Lower leg skin (tissue), 4 donors: ENCODE data around the gene UFSP2. TPM values are rescaled to one million over a fixed set of nuclear protein-coding genes. Genes with fewer than 3 reads are reported as not detected.

Experiments
- DNase-seq, 2 donors: peaks; one replicate each; pipeline ENCODE4 v3.0.0-alpha.2; 2019; ENCODE audit warnings: low spot score in 2 of 2
- H3K4me3 ChIP-seq: fragments of 200-600 bp; sonication (generic); 2 replicates; pipeline ENCODE4 v1.5.1; 2017; ENCODE audit warnings: mild to moderate bottlenecking, low read depth; ENCODE audit not compliant: poor library complexity, severe bottlenecking
- CTCF ChIP-seq, 3 donors: fragments of 450-650 bp; IDR thresholded peaks; one replicate each; pipeline ENCODE4 v1.5.1; 2016; ENCODE audit warnings: antibody characterized with exemption in 3 of 3, mild to moderate bottlenecking in 3 of 3, moderate library complexity in 2 of 3
- POLR2A ChIP-seq, 2 donors: fragments of 450-650 bp; IDR thresholded peaks; one replicate each; pipeline ENCODE4 v1.6.1; 2016 to 2017; ENCODE audit warnings: antibody characterized with exemption in 2 of 2, mild to moderate bottlenecking in 1 of 2, moderate library complexity in 1 of 2
- WGBS, 2 donors: methylation state at CpG; one replicate each; pipeline ENCODE4 v1.1.5; 2018; 5-methylcytosine and 5-hydroxymethylcytosine counted together
- intact Hi-C: fragments of 100-400 bp; cut with DNase I; formaldehyde crosslinking; loops from one replicate; pipeline ENCODE4 v1.15.0; 2023; ENCODE audit warnings: low total_unique reads
- total RNA-seq, 4 donors: library from RNA; depleted of rRNA; stranded (reverse); fragments of >200 nt; gene quantifications; one replicate each; pipeline ENCODE4 v1.1.0, GENCODE V29; 2016

The UFSP2 gene
- total RNA-seq, 4 donors from 2014 or later: 24.6 to 53.5 (median 32.4) TPM

DNA sequence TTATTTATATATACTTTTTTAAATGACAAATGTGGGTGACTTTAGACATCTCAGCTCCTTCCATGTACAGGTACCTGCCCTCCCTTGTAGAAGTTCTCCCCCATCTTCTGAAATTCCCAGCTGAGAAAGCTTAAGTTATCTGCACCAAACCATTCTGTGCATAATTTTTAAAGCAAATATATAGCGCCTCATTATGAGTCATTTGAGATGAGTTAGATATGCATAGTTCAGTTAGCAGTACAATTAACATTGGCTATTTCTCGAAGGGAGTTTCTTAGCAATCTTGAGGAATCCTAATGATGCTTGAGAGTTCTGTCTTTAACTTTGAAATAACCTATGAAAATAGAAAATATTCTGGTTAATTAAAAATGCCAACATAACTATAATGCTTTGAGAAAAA lies 19.4 kb upstream of the UFSP2 start:
- H3K4me3 ChIP-seq: no peak overlapping the region
- 70 to 84% methylated on average over 2 of the region's 2 CpGs for WGBS, 2 donors
- intact Hi-C loops: no loop called here
- DNase-seq: no peak
- TF ChIP-seq CTCF (IDR thresholded peaks at IDR 0.05): no peak
- TF ChIP-seq POLR2A (IDR thresholded peaks at IDR 0.05): no peak

DNA sequence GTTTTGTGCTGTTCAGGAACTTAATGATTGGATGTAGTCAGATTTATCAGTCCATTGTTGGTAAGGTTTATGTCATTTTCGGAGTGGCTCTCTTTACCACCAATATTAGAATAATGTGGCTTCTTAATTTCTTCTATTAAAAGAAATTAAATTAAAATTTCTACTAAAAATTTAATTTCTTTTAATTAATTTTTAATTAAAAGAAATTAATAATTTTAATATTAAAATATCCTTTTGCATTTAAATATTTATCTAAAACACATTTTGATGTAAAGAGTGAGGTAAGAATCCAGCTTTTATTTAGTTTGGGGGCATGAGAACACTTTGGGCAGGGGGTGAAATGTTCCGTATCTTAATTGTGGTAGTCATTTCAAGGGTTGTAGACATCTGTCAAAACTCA lies 15.7 kb upstream of the UFSP2 start:
- intact Hi-C loops: no loop called here

DNA sequence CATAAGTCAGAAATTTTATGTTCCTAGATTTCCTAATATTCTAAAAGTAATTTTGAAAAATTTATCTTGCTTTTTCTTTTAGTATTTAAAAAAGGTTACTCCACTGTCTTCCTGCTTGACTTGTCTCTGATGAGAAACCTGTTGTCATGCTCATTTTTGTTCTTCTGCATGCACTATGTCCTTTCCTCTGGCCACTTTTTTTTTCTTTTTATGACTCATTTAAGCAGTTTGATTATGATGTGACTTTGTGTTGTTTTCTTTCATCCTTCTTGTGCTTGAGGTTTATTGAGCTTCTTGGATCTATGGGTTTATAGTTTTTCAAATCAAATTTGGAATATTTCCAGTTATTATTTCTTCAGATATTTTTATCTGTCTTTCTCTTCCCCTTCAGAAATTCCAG lies 12.0 kb upstream of the UFSP2 start:
- no peak for DNase-seq
- intact Hi-C loops: no loop called here
- TF ChIP-seq POLR2A (IDR thresholded peaks at IDR 0.05) (no peak), CTCF (IDR thresholded peaks at IDR 0.05) (no peak)

More for the DNA sequence above, 15.7 kb upstream of the UFSP2 start:
- WGBS, 2 donors: 92 to 93% methylated on average over 2 of the region's 2 CpGs
- no peak for TF ChIP-seq CTCF (IDR thresholded peaks at IDR 0.05)
- no peak for TF ChIP-seq POLR2A (IDR thresholded peaks at IDR 0.05)
- DNase-seq: no peak
- no peak overlapping the region for H3K4me3 ChIP-seq

DNA sequence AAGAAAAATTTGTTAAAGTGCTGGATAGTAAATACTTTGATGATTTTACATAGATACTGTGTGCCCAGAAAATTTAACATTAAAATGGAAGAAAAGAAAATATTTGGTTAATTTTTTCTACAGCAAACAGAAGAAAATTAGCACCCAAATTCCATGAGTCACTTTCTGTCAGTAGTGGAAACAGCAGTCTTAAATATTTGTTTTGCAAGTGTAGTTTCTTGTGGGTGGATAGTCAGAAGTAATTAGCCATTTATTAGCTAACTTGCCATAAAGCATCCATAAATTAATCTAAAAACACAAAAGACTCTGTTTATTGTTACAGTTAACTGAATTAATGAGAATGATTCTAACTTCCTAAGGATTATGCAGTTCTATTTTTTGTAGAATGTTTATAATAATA lies 9.7 kb upstream of the UFSP2 start:
- intact Hi-C loops: no loop called here
- DNase-seq: no peak
- H3K4me3 ChIP-seq: no peak overlapping the region
- no peak for TF ChIP-seq CTCF (IDR thresholded peaks at IDR 0.05)
- TF ChIP-seq POLR2A (IDR thresholded peaks at IDR 0.05): no peak

More for the DNA sequence above, 12.0 kb upstream of the UFSP2 start:
- H3K4me3 ChIP-seq: no peak overlapping the region

DNA sequence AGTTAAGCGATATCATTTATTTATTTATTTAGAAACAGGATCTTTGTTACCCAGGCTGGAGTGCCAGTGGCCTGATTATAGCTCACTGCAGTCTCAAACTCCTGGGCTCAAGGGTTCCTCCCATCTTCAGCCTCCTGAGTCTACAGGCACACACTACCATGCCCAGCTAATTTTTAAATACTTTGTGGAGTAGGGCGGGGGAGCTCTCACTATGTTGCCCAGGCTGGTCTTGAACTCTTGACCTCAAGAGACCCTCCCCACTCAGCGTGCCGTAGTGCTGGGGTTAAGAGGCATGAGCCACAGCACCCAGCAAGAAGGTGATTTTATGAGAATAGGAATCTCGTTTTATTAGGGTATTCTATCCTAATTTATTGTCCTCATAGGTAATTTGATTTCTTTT lies 3.9 kb upstream of the UFSP2 start:
- intact Hi-C loops: no loop called here
- no peak for DNase-seq
- H3K4me3 ChIP-seq: no peak overlapping the region
- no peak for TF ChIP-seq POLR2A (IDR thresholded peaks at IDR 0.05)
- TF ChIP-seq CTCF (IDR thresholded peaks at IDR 0.05): no peak
- WGBS, 2 donors: 62 to 64% methylated on average over 5 of the region's 5 CpGs

- 87 to 92% methylated on average over 22 of the region's 22 CpGs for WGBS, 2 donors
- intact Hi-C loops: no loop called here
- DNase-seq: no peak
- TF ChIP-seq CTCF (IDR thresholded peaks at IDR 0.05) (no peak), POLR2A (IDR thresholded peaks at IDR 0.05) (no peak)
- H3K4me3 ChIP-seq: no peak overlapping the region
Measured at GRCh38 chr4:185426960-185427688, 1.4 kb upstream of the UFSP2 start.
